Right forelimb (tissue), 1 donor: ENCODE results near the gene SLC6A3.
"Not testable (repeated sequence)": the region's sequence is repeated elsewhere in the genome, so short reads cannot be mapped to it uniquely, and the experiment has no call there.

Experiments used
- DNase-seq: peaks from one replicate; pipeline ENCODE4 v3.0.0-alpha.2; 2018

The SLC6A3 gene

DNA sequence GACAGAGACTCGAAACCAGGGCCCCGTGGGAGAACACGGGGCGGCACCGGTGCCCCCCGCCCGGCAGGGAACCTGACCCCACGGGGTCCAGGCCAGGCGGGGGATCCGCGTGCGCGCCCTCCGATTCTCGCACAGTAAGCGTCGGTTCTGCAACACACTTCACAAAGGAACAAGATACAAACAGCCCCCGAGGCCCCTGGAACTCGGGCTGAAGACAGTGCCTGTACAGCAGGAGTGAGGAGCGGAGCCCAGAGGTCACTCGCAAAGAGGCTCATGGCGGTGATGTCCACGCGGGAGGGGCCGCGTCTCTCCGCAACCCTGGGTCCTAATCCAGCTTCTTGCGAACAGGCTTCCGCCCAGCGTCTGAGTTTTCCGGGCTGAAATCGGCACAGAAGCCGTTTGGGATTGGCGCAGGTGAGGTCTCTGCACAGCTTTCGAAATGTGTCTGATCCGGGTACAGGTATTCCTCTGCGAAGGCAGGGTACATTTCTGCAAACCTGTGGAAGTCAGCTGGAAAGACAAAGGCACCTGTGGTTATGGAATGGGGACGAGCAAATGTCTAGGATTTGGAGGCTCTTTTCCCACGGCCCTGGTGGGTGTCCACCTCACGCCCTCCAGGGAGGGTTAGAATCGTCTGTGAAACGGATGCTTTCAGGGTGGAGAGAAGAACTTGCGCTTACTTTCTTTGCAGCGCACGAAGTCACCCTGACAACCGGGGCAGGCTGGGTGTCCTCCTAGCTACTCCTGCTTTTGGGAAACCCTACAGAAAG is 18.3 kb upstream of the SLC6A3 start:
- DNase-seq, result peak; percentile 32

DNA sequence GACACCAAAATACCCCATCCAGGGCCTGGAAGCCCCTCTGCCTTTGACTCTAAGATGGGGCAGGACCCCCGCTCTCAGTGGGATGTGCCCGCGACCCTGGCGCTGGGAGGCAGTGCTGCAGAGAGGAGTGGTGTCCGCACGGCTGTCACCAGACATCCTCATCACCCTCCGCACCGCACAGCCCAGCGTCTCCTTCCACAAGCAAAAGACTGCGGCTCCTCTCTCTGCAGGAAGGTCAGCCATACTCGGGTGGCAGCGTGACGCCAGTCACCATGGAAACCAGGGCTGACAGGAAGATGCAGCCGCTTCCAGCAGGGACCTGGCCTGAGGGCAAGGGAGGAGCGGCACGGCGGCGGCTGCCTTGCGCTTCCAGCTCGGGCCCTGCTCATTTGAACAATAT is 17.1 kb upstream of the SLC6A3 start:
- DNase-seq, result peak; percentile 37

DNA sequence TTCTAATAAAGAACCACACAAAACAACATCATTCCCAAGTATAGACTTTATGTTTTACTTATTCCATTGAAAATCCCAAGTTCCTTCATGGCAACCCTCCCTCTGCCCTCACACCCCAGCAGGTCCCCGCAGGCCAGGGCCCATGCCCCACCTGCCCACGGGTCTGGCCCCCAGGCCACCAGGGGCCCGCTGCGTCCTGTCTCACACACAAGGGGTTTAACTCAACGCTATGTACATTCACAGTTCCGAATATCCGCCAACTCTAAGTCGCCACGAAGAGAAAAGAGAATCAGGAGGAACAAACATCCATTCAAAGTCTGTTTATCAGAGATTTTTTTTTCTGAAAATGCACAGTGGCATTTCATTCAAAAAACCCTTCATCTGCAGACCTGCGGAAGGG is 16.2 kb upstream of the SLC6A3 start:
- DNase-seq, result peak; percentile 9

DNA sequence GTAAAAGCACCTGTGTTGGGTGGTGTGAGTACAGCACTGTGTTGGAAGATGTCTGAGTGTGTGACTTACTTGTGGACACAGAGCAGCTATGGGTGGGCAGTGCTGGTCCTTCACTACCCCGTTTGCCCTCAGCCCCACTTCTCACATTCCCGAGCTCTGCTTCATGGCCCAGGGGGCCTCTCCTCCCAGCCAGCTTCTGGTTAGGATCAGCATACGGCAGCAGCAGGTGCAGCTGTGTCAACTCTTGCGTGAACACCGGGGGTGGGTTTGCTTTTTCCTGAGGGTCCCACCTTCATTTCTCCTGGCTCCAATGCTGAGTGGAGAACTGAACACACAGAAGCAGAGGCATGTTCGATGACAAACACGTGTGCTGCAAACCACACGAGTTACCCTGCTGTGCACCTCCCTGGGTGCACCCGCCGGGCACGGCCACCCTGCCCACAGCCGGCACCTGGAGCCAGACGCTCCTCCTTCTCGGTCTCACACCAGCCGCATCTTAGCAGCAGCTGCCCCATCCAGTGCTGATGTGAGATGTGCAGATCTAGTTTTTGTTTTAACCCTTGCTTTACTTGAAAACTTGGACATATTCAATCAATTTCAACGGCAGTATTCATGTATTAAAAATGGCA is 14.9 kb upstream of the SLC6A3 start:
- DNase-seq, result peak; percentile 27

DNA sequence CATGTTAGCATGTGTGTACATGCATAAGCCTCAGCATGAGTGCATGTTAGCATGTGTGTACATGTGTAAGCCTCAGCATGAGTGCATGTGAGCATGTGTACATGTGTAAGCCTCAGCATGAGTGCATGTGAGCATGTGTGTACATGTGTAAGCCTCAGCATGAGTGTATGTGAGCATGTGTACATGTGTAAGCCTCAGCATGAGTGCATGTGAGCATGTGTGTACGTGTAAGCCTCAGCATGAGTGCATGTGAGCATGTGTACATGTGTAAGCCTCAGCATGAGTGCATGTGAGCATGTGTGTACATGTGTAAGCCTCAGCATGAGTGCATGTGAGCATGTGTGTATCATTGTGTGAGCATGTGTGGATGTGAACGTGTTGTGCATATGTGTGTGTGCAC is 14.2 kb upstream of the SLC6A3 start:
- not testable (repeated sequence) for DNase-seq

DNA sequence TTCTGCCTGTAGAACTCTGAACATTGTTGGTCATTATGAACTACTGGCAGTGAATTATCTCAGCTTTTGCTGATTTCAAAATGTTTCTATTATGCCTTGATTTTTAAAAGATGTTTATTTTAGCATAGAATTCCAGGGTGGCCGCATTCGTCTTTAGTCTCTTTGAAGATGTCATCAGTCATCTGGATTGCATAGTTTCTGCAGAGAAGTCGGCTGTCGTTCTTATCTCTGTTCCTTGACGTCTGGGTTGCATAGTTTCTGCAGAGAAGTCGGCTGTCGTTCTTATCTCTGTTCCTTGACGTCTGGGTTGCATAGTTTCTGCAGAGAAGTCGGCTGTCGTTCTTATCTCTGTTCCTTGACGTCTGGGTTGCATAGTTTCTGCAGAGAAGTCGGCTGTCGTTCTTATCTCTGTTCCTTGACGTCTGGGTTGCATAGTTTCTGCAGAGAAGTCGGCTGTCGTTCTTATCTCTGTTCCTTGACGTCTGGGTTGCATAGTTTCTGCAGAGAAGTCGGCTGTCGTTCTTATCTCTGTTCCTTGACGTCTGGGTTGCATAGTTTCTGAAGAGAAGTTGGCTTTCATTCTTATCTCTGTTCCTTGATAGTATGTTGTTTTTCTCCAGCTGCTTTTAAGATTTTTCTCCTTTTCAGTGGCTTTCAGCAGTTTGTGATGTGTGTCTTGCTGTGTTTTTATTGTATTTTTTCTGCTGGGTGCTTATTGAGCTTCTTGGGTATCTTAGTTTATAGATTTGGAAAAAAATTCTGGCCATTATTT is 11.1 kb upstream of the SLC6A3 start:
- DNase-seq, result not testable (repeated sequence)

DNA sequence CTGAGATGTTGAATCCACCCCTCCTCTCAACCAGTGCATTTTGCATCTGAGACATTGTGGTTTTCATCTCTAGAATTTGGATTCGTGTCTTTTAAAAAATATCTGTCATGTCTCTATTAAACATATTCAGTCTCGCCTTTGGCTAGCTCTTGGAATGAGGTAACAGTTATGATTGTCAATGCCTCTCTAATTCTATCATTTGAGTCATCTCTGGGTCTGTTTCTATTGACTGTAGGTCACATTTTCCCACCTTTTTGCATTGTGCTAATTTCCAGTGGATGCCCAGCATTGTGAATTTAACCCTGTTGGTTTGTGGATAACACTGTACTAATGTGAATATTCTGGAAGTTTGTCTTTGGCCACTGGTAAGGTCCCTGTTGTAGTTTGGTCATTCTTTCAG is 8.4 kb upstream of the SLC6A3 start:
- no peak for DNase-seq

DNA sequence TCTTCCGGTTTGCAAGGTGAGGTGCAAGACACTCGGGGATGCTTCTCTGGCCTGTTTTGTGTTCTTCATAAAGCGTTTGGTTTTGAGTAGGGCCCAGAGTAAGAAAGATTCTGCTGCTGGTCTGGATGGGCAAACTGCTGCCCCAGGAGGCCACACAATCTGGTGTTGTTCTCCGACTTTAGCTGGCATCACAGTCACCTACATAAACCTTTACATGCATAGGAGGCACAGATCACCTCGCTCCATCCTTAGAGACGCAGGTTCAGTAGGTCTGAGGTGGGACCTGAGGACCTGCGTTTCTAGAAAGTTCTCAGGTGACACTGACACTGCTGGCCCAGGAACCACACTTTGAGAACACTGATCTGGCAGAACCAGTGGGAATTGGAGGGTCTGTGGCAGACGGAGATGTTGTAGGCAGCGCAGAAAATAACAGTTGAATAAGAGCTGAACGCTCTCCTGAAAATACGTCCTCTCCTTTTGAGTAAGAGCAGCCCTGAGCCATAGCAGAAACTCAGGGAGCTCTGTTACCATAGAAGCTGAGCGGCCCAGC is 3.9 kb upstream of the SLC6A3 start:
- DNase-seq, result peak; percentile 24

DNA sequence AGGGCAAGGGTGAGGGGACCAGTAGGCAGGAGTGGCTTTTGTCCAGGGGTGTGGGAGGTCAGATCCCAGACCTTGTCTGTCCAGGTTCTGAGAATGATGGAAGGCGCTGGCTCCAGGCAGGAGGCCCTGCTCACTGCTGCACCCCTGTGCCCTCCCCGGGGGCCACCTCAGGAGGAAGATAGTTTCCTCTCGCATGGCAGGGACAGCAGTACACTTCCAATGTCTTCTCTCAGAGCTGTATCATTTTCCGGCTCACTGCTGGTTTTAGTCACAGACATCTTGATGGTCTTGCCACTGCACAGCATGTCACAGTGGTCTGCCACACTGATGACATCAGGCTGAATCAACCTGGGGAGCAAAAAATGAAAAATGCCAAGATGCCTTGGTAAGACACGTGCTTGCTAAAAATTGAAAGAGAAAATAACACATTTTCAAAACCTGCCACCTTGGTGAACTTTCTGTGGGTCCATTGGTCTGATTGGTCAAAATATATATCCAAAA is 3.3 kb upstream of the SLC6A3 start:
- DNase-seq, result peak; percentile 10

DNA sequence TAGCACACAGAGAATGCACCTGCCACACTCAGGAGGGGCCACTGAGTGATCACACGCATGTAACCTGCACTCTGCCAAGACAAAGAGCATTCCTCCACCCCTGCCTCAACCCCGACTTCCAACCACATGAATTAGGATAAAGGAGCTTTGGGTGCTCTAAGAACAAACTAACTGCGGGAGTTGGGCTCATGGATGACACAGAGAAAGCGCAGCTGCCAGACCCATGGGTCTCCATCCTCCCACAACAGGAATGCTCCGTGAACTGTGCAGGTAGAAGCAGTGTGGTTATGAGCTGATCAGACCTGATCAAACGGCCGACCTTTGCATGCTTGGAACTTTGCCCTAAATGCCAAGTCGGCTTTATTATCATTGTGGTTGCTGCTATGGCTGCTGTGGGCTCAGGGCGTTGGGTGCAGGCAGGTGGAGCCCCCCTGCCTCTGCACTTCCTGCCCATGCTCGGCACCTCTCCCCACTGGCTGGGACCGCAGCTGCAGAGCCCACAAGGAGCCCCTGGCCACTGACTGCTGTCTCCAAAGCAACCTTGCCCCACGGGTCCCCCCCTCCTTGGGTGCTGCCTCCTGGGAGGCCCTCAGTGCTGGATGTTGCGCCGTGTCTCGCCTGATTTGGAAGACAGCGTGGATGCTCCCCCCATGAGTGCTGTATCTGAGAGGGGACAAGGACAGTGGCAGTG is 2.6 kb upstream of the SLC6A3 start:
- peak; percentile 24 for DNase-seq

DNA sequence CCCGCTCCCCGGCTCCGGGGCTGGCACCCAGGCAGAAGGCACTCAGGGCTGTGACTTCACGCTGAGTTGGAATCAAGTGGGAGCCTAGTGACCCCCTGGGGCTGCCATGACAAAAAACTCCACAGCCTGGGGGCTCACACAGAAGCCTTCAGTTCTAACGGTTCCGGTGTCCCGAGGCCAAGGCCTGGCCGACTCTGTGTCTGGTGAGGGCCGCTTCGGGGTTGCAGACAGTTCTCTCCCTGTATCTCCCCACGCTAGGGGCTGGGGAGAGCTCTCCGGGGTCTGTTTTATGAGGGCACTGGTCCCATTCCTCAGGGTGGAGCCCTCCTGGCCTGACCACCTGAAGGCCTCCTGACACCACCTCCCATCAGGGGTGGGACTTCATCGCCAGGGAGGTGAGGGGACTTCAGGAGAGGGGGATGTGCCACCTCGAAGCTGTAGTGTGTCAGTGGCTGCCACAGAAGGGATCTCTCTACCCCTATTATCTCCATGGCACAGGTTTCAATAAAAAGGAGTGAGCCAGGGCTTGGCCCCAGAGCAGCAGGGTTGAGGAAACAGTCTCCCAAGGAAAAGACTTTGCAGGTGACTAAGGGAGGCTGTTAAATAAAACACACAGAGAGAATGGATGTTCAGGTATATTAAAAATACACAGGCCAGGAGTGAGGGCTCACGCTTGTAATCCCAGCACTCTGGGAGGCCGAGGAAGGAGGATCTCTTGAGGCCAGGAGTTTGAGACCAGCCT is 1.5 kb upstream of the SLC6A3 start:
- no peak for DNase-seq

DNA sequence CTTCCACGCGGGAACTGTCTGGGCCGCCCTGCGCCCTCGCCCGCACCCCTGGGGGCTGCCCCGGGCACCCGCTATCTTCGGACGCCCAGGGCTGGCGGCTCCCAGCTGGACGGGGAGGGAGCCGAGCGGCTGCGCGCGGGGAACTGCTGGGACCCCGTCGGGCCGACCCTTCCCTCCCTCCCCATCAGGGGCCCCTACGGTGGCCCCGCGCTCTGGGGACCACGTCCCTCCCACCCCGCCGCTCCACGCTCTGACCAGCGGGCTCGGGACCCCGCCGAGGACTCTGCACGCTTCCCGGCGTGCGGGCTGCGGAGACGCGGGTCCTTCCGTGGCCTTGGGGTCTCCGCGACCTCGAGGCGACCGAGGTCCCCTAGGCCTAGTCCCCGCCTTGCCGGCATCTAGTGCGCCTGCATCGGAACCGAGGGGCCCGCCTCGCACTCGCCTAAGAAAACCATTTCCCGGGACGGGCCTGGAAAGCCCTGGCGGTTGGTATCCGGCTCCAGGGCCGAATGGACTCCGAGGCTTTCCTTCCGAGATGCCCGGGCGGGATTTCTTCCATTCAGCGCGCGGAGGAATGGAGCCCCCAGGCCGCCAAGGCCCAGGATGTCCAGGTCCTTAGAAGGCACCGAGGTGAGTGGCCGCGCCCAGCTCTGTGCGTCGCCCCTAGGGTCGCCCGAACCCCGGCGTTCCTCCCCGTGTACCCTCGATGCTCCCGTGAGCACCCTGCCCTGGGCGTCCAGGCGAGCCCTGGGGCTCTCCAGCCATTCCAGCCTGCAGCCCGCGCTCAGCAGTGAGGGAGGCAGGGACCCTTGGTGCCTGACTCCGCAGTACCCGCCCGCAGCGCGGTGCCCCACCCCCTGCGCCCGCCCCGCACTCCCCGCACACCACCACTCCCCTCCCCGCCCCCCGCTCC is 705 bp upstream of the SLC6A3 start:
- peak; percentile 41 for DNase-seq

DNA sequence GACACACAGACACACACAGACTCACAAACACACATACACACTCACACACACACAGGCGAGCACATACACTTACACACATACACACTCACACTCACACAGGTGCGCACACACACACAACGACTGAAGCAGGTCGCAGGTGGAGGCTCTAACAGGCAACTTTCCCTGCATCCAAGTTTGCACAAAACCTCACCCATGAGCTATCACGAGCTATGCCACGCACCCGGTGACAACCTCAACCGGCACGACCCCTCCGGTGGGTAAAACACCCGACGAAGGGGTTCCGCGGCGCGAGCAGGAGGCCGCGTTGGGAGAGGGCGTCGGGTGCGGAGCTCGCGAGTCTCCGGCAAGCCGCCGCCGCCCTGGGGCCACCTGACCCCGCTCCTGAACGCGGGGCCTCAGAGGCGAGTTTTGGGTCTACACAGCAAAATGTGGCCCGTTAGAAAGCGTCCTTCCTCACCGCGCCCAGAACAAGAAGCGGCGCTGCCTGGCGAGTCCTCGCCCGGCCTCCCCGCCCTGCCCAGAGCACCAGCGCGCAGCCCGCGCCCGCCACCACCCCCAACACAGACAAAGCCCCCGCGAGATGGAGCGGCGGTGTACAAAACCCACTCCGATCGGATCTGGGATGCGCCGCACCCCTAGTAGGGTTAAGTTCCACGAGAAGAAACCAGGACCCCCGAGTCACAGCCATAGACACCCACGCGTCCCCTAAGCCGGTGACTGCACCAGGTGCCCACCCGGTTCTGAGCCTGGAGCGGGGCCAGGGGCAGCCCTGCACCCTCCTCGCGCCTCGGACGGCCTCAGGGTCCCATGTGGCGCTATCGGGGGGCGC is 665 bp downstream of the SLC6A3 start:
- DNase-seq, result peak; percentile 46

DNA sequence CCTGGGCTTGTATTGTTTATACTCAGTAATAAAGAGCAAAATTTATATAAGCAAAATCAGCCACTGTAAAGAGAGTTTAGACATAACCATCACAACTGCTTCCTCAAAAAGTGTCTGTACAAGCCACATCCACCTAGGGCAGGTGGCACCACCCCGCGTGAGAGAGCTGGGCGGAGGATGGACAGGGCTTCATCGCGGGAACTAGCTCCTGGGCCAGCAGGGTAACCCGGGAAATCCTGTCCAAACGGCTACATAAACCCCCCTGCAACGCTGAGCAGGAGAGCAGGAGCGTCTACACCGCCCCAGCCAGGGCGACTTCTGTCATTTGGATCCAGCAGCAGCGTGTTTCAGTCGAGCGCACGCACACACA is 1.3 kb downstream of the SLC6A3 start:
- peak; percentile 16 for DNase-seq

DNA sequence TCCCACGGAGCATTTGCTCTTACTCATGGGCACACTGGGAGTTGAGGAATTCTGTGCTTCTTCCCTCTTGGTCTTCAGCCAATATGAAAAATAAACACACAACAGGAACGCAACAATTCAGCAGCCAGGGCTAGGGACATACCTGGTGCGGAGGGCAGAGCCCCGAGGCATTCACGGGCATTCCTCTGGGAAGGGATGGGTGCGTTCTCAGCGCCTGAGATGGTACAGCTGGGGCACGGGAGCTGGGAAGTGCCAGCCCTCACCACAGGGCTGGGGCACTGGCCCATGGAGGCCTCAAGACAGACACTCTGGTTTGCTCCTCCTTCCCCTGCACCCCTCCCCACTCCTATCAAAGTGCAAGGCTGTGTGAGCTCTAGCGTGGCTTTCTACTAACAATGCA is 2.1 kb downstream of the SLC6A3 start:
- DNase-seq, result peak; percentile 5

DNA sequence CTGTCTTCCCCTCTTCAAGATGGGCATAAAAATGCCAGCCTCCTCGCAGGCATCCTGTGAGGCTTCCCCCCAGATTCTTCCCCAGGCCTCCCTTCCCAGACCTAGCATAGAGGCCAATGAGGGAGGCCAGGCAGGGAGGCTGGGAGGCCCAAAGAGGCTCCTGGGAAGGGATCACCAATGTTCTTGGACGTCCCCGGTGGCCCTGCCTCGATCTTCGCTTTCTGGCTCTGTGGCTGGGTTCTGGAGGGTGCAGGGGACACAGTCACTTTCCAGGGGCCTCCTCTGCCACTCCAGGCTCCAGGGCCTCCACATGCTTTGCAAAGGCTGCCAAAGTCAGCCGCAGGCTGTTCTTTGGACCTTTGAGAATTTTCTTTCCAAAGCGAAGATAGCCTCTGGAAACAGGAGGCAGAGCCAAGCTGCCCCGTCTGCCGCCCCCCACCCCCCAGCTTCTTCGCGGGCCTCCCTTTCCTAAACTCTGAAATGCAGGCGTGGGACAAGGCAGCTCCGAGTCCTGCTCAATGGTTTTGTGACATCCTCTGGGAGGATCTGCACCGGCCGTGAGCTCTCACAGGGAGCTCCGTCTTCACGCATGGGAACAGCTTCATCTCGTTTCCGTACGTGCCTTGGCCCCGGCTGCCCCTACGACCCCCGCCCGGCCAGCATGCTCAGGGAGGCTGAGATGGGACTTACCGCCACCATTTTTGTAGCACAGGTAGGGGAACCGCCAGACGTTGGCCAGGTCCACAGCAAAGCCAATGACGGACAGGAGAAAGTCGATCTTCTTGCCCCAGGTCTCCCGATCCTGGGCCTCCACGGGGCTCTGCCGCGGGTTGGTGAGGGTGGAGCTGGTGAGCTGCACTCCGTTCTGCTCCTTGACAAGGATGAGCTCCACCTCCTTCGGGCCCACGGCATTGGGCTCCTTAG is 2.8 kb downstream of the SLC6A3 start:
- peak; percentile 13 for DNase-seq

DNA sequence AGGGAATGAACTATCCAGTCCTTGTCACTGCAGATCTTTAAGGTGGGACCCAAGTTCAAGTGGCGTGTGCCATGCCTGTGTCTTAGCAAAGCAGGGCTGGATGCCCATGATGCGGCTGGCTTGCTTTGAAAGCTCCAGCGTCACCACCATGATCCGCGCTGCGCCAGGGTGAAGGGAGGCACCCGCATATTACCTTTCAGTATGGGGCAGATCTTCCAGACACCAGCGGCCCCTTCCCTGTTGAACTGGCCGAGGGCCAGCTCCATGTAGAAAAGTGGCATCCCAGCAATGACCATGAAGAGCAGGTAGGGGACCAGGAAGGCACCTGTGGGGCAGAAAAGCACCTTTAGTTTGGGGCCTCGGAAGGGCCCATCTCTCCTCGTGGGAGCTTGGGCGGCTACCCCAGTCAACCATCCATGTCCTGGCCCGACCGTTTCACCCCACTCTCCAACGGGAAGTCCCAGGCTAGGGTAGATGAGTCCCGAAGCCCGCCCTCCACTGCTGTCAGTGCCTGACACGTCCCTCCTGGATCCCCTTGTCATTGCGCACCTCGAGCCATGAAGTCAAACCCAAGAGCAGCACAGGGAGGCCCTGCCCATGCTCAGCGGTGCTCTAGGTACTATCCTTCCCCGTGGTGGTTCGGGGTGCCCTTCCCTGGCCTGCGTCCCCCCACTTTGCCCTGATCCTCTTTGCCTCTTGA is 3.9 kb downstream of the SLC6A3 start:
- DNase-seq, result peak; percentile 22

DNA sequence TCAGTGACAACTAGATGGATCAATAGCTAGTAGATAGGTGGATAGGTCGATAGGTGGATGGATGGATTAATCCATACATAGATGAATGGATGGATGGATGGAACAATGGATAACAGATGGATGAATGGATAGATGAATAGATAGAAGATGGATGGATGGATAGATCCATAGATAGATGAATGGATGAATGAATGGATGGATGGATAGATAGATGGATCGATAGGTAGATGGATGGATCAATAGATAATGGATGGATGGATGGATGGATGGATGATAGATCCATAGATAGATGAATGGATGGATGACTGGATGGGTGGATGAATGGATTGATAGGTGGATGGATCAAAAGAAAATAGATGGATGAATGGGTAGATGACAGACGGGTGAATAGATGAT is 5.1 kb downstream of the SLC6A3 start:
- no peak for DNase-seq
